ENCODE measurements around the gene NUMB.

Gene NUMB

GRCh38 chr14:73280903-73281302, 177.4 kb downstream of the NUMB start:
- no peaks in the 10 kb centered on the region for H3K4me1 ChIP-seq (ENCODE audit: insufficient read depth, low read length)
- no peaks in the 10 kb centered on the region for H3K9me3 ChIP-seq (ENCODE audit: low read length)
- H3K27me3 ChIP-seq (ENCODE audit: control insufficient read depth in 1 of 2, insufficient read depth in 2 of 2, low read length in 2 of 2), result no peaks in the 10 kb centered on the region
- no peak overlapping the region for H3K27ac ChIP-seq (ENCODE audit: low read depth, low read length)
- peaks cover 69% of the 10 kb centered on the region for H3K36me3 ChIP-seq (ENCODE audit: insufficient read depth, low read length)
- no peak overlapping the region for H3K4me3 ChIP-seq (ENCODE audit: low read depth in 1 of 2, low read length in 2 of 2)
- no peak overlapping the region for H3K9ac ChIP-seq (ENCODE audit: low read length)

GRCh38 chr14:73277376-73277775, 181.0 kb downstream of the NUMB start:
- no peaks in the 10 kb centered on the region for H3K4me1 ChIP-seq (ENCODE audit: insufficient read depth, low read length)
- H3K36me3 ChIP-seq (ENCODE audit: insufficient read depth, low read length), result peaks cover 51% of the 10 kb centered on the region
- H3K9ac ChIP-seq (ENCODE audit: low read length), result no peak overlapping the region
- H3K27me3 ChIP-seq (ENCODE audit: control insufficient read depth in 1 of 2, insufficient read depth in 2 of 2, low read length in 2 of 2), result no peaks in the 10 kb centered on the region
- no peaks in the 10 kb centered on the region for H3K9me3 ChIP-seq (ENCODE audit: low read length)
- no peak overlapping the region for H3K27ac ChIP-seq (ENCODE audit: low read depth, low read length)
- no peak overlapping the region for H3K4me3 ChIP-seq (ENCODE audit: low read depth in 1 of 2, low read length in 2 of 2)

GRCh38 chr14:73276836-73277235, 181.5 kb downstream of the NUMB start:
- Histone ChIP-seq H3K4me3 (ENCODE audit: low read depth in 1 of 2, low read length in 2 of 2) (no peak overlapping the region), H3K27ac (ENCODE audit: low read depth, low read length) (no peak overlapping the region), H3K9me3 (ENCODE audit: low read length) (no peaks in the 10 kb centered on the region), H3K36me3 (ENCODE audit: insufficient read depth, low read length) (peaks cover 46% of the 10 kb centered on the region), H3K4me1 (ENCODE audit: insufficient read depth, low read length) (no peaks in the 10 kb centered on the region), H3K9ac (ENCODE audit: low read length) (no peak overlapping the region), H3K27me3 (ENCODE audit: control insufficient read depth in 1 of 2, insufficient read depth in 2 of 2, low read length in 2 of 2) (no peaks in the 10 kb centered on the region)

- peaks cover 26% of the 10 kb centered on the region for H3K36me3 ChIP-seq (ENCODE audit: insufficient read depth, low read length)
- H3K27me3 ChIP-seq (ENCODE audit: control insufficient read depth in 1 of 2, insufficient read depth in 2 of 2, low read length in 2 of 2), result no peaks in the 10 kb centered on the region
- H3K4me1 ChIP-seq (ENCODE audit: insufficient read depth, low read length), result peaks cover 8% of the 10 kb centered on the region
- H3K27ac ChIP-seq (ENCODE audit: low read depth, low read length), result no peak overlapping the region
- H3K9me3 ChIP-seq (ENCODE audit: low read length), result no peaks in the 10 kb centered on the region
- H3K4me3 ChIP-seq (ENCODE audit: low read depth in 1 of 2, low read length in 2 of 2), result no peak overlapping the region
- H3K9ac ChIP-seq (ENCODE audit: low read length), result no peak overlapping the region
Measured at GRCh38 chr14:73273799-73274198, 184.5 kb downstream of the NUMB start.

GRCh38 chr14:73272393-73272792, 186.0 kb downstream of the NUMB start:
- Histone ChIP-seq H3K9ac (ENCODE audit: low read length) (peak overlapping the region; percentile 23), H3K4me1 (ENCODE audit: insufficient read depth, low read length) (peaks cover 8% of the 10 kb centered on the region), H3K4me3 (ENCODE audit: low read depth in 1 of 2, low read length in 2 of 2) (no peak overlapping the region), H3K27me3 (ENCODE audit: control insufficient read depth in 1 of 2, insufficient read depth in 2 of 2, low read length in 2 of 2) (no peaks in the 10 kb centered on the region), H3K36me3 (ENCODE audit: insufficient read depth, low read length) (peaks cover 23% of the 10 kb centered on the region), H3K27ac (ENCODE audit: low read depth, low read length) (no peak overlapping the region), H3K9me3 (ENCODE audit: low read length) (no peaks in the 10 kb centered on the region)

- H3K9ac ChIP-seq (ENCODE audit: low read length), result no peak overlapping the region
Measured at GRCh38 chr14:73269729-73270531, 188.4 kb downstream of the NUMB start.

GRCh38 chr14:73267474-73267873, 190.9 kb downstream of the NUMB start:
- H3K27me3 ChIP-seq (ENCODE audit: control insufficient read depth in 1 of 2, insufficient read depth in 2 of 2, low read length in 2 of 2), result no peaks in the 10 kb centered on the region
- H3K9me3 ChIP-seq (ENCODE audit: low read length), result no peaks in the 10 kb centered on the region
- H3K4me3 ChIP-seq (ENCODE audit: low read depth in 1 of 2, low read length in 2 of 2), result no peak overlapping the region
- peaks cover 8% of the 10 kb centered on the region for H3K4me1 ChIP-seq (ENCODE audit: insufficient read depth, low read length)
- H3K9ac ChIP-seq (ENCODE audit: low read length), result no peak overlapping the region
- H3K36me3 ChIP-seq (ENCODE audit: insufficient read depth, low read length), result no peaks in the 10 kb centered on the region
- no peak overlapping the region for H3K27ac ChIP-seq (ENCODE audit: low read depth, low read length)

More at GRCh38 chr14:73269729-73270531, 188.4 kb downstream of the NUMB start:
- H3K27ac ChIP-seq (ENCODE audit: low read depth, low read length), result no peak overlapping the region
- no peaks in the 10 kb centered on the region for H3K9me3 ChIP-seq (ENCODE audit: low read length)
- H3K27me3 ChIP-seq (ENCODE audit: control insufficient read depth in 1 of 2, insufficient read depth in 2 of 2, low read length in 2 of 2), result no peaks in the 10 kb centered on the region
- H3K4me3 ChIP-seq (ENCODE audit: low read depth in 1 of 2, low read length in 2 of 2), result peak overlapping the region; percentile 42 to 53
- H3K36me3 ChIP-seq (ENCODE audit: insufficient read depth, low read length), result peaks cover 8% of the 10 kb centered on the region
- H3K4me1 ChIP-seq (ENCODE audit: insufficient read depth, low read length), result peaks cover 8% of the 10 kb centered on the region

GRCh38 chr14:73266317-73266716, 192.0 kb downstream of the NUMB start:
- Histone ChIP-seq H3K27me3 (ENCODE audit: control insufficient read depth in 1 of 2, insufficient read depth in 2 of 2, low read length in 2 of 2) (no peaks in the 10 kb centered on the region), H3K9ac (ENCODE audit: low read length) (no peak overlapping the region), H3K27ac (ENCODE audit: low read depth, low read length) (no peak overlapping the region), H3K36me3 (ENCODE audit: insufficient read depth, low read length) (no peaks in the 10 kb centered on the region), H3K4me1 (ENCODE audit: insufficient read depth, low read length) (peaks cover 8% of the 10 kb centered on the region), H3K9me3 (ENCODE audit: low read length) (no peaks in the 10 kb centered on the region), H3K4me3 (ENCODE audit: low read depth in 1 of 2, low read length in 2 of 2) (no peak overlapping the region)

- no peaks in the 10 kb centered on the region for H3K27me3 ChIP-seq (ENCODE audit: control insufficient read depth in 1 of 2, insufficient read depth in 2 of 2, low read length in 2 of 2)
- H3K9me3 ChIP-seq (ENCODE audit: low read length), result no peaks in the 10 kb centered on the region
- H3K4me1 ChIP-seq (ENCODE audit: insufficient read depth, low read length), result peaks cover 8% of the 10 kb centered on the region
Measured at GRCh38 chr14:73265721-73266046, 192.7 kb downstream of the NUMB start.

GRCh38 chr14:73264885-73265720, 193.2 kb downstream of the NUMB start:
- peaks cover 8% of the 10 kb centered on the region for H3K4me1 ChIP-seq (ENCODE audit: insufficient read depth, low read length)
- no peak overlapping the region for H3K9ac ChIP-seq (ENCODE audit: low read length)
- H3K27ac ChIP-seq (ENCODE audit: low read depth, low read length), result no peak overlapping the region
- H3K9me3 ChIP-seq (ENCODE audit: low read length), result no peaks in the 10 kb centered on the region
- H3K36me3 ChIP-seq (ENCODE audit: insufficient read depth, low read length), result no peaks in the 10 kb centered on the region
- no peaks in the 10 kb centered on the region for H3K27me3 ChIP-seq (ENCODE audit: control insufficient read depth in 1 of 2, insufficient read depth in 2 of 2, low read length in 2 of 2)
- no peak overlapping the region for H3K4me3 ChIP-seq (ENCODE audit: low read depth in 1 of 2, low read length in 2 of 2)

More at GRCh38 chr14:73265721-73266046, 192.7 kb downstream of the NUMB start:
- H3K36me3 ChIP-seq (ENCODE audit: insufficient read depth, low read length), result no peaks in the 10 kb centered on the region
- no peak overlapping the region for H3K27ac ChIP-seq (ENCODE audit: low read depth, low read length)
- no peak overlapping the region for H3K4me3 ChIP-seq (ENCODE audit: low read depth in 1 of 2, low read length in 2 of 2)
- no peak overlapping the region for H3K9ac ChIP-seq (ENCODE audit: low read length)

- Histone ChIP-seq H3K9ac (ENCODE audit: low read length) (no peak overlapping the region), H3K27ac (ENCODE audit: low read depth, low read length) (no peak overlapping the region), H3K4me3 (ENCODE audit: low read depth in 1 of 2, low read length in 2 of 2) (no peak overlapping the region), H3K4me1 (ENCODE audit: insufficient read depth, low read length) (peaks cover 1% of the 10 kb centered on the region), H3K36me3 (ENCODE audit: insufficient read depth, low read length) (no peaks in the 10 kb centered on the region), H3K27me3 (ENCODE audit: control insufficient read depth in 1 of 2, insufficient read depth in 2 of 2, low read length in 2 of 2) (no peaks in the 10 kb centered on the region), H3K9me3 (ENCODE audit: low read length) (no peaks in the 10 kb centered on the region)
Measured at GRCh38 chr14:73264080-73264884, 194.1 kb downstream of the NUMB start.
